HG02973 (cell line): ENCODE data around the gene DCTPP1.

Experiments
- ATAC-seq: cut with Tn5 transposase; IDR thresholded peaks from one replicate; pipeline ENCODE4 v1.9.1; 2021; ENCODE audit warnings: moderate library complexity; ENCODE audit not compliant: unreplicated experiment

The DCTPP1 gene

GRCh38 chr16:30449116-30449435 lies 19.2 kb upstream of the DCTPP1 start:
- no peak for ATAC-seq

- no peak for ATAC-seq
Observed at GRCh38 chr16:30447512-30448226, 17.8 kb upstream of the DCTPP1 start.

- no peak for ATAC-seq
Observed at GRCh38 chr16:30446203-30446595, 16.4 kb upstream of the DCTPP1 start.

GRCh38 chr16:30445408-30446202 lies 15.8 kb upstream of the DCTPP1 start, which contains the start of gene SEPHS2:
SEPHS2 (minus strand) TSS chr16:30445874; CDS start chr16:30445727, 147 bp downstream.
- peak; percentile 77 for ATAC-seq

- ATAC-seq = peak; percentile 11
Observed at GRCh38 chr16:30445149-30445407, 15.2 kb upstream of the DCTPP1 start.

GRCh38 chr16:30444231-30445148 lies 14.7 kb upstream of the DCTPP1 start:
- ATAC-seq = no peak

GRCh38 chr16:30443631-30444030 lies 13.8 kb upstream of the DCTPP1 start:
- no peak for ATAC-seq

GRCh38 chr16:30439720-30440348 lies 10.0 kb upstream of the DCTPP1 start:
- no peak for ATAC-seq

GRCh38 chr16:30438835-30439234 lies 9.0 kb upstream of the DCTPP1 start:
- no peak for ATAC-seq

GRCh38 chr16:30437511-30438046 lies 7.7 kb upstream of the DCTPP1 start:
- ATAC-seq = no peak

GRCh38 chr16:30434852-30435251 lies 5.0 kb upstream of the DCTPP1 start:
- ATAC-seq = no peak

GRCh38 chr16:30430428-30430970 lies 669 bp upstream of the DCTPP1 start:
- ATAC-seq = peak; percentile 3

- no peak for ATAC-seq
Observed at GRCh38 chr16:30429418-30429677, 482 bp downstream of the DCTPP1 start.

- no peak for ATAC-seq
Observed at GRCh38 chr16:30428055-30428454, 1.8 kb downstream of the DCTPP1 start.

GRCh38 chr16:30421010-30421409 lies 8.8 kb downstream of the DCTPP1 start:
- no peak for ATAC-seq

GRCh38 chr16:30418350-30419181 lies 11.3 kb downstream of the DCTPP1 start:
- no peak for ATAC-seq

GRCh38 chr16:30417529-30418349 lies 12.1 kb downstream of the DCTPP1 start:
- no peak for ATAC-seq

GRCh38 chr16:30416624-30417528 lies 13.0 kb downstream of the DCTPP1 start:
- ATAC-seq = no peak
